Spleen (tissue), 11 donors: ENCODE results near the gene DSCAML1. TPM values are rescaled to one million over a fixed set of nuclear protein-coding genes. Genes with fewer than 3 reads are reported as not detected.
A peak's percentile ranks its signal among the peaks of the same experiment; 100 is the strongest.

Source experiments
- DNase-seq: peaks from one replicate; pipeline ENCODE4 v3.0.0-alpha.2; 2020
- H3K27ac ChIP-seq, 8 donors: fragments of 200-600 bp; sonication (generic) in 7 of 8; 1 replicate in 4 of 8; 2 replicates in 4 of 8; pipeline versions ENCODE4 v1.5.0 to v1.8.0; 2016 to 2021; ENCODE audit warnings: inconsistent platforms in 4 of 8, mild to moderate bottlenecking in 4 of 8, moderate library complexity in 1 of 8
- H3K27me3 ChIP-seq, 7 donors: fragments of 200-600 bp; sonication (generic) in 6 of 7; replicated peaks in 1 of 7; 1 replicate in 4 of 7; 2 replicates in 3 of 7; pipeline versions ENCODE4 v1.5.0 to v1.8.0; 2016 to 2021; ENCODE audit warnings: inconsistent platforms in 3 of 7, mild to moderate bottlenecking in 1 of 7
- H3K36me3 ChIP-seq, 6 donors: fragments of 200-600 bp; sonication (generic) in 5 of 6; 1 replicate in 4 of 6; 2 replicates in 2 of 6; pipeline versions ENCODE4 v1.5.0 to v1.8.0; 2016 to 2021; ENCODE audit warnings: inconsistent platforms in 2 of 6
- H3K4me1 ChIP-seq, 6 donors: fragments of 200-600 bp; sonication (generic) in 5 of 6; 1 replicate in 3 of 6; 2 replicates in 3 of 6; pipeline versions ENCODE4 v1.5.0 to v1.8.0; 2016 to 2021; ENCODE audit warnings: inconsistent platforms in 3 of 6
- H3K4me3 ChIP-seq, 8 donors: fragments of 200-600 bp; sonication (generic) in 7 of 8; 1 replicate in 4 of 8; 2 replicates in 4 of 8; pipeline versions ENCODE4 v1.5.0 to v1.8.0; 2016 to 2021; ENCODE audit warnings: inconsistent platforms in 4 of 8, mild to moderate bottlenecking in 4 of 8, moderate library complexity in 2 of 8
- H3K9me3 ChIP-seq, 8 donors: fragments of 200-600 bp; sonication (generic) in 7 of 8; 1 replicate in 4 of 8; 2 replicates in 4 of 8; pipeline versions ENCODE4 v1.5.0 to v1.8.0; 2016 to 2021; ENCODE audit warnings: inconsistent platforms in 4 of 8
- CTCF ChIP-seq, 11 experiments: fragments of 200-600 bp in 7 of 11; fragments of 450-650 bp in 4 of 11; sonication (generic) in 4 of 11; IDR thresholded peaks in 8 of 11; conservative IDR thresholded peaks in 3 of 11; 1 replicate in 7 of 11; 2 replicates in 4 of 11; pipeline versions ENCODE4 v1.4.0 to v1.8.0; 2016 to 2021; ENCODE audit warnings: antibody characterized with exemption in 11 of 11, inconsistent platforms in 4 of 11, mild to moderate bottlenecking in 1 of 11
- POLR2A ChIP-seq, 3 donors: fragments of 450-650 bp; IDR thresholded peaks; one replicate each; pipeline ENCODE4 v1.5.1; 2017; ENCODE audit warnings: antibody characterized with exemption in 3 of 3, mild to moderate bottlenecking in 1 of 3
- POLR2AphosphoS5 ChIP-seq, 3 donors: sonication (generic); formaldehyde crosslinking; IDR thresholded peaks; one replicate each; pipeline ENCODE4 v1.5.1; 2017; ENCODE audit warnings: antibody characterized with exemption in 3 of 3
- WGBS, 5 donors: extraction: QIAGEN DNeasy Blood & Tissue Kit in 3 of 5; methylation state at CpG; one replicate each; pipeline versions ENCODE4 v1.1.5 to v1.1.7; 2013 to 2018; 5-methylcytosine and 5-hydroxymethylcytosine counted together
- intact Hi-C: fragments of 100-400 bp; cut with DNase I; formaldehyde crosslinking; loops from one replicate; pipeline ENCODE4 v1.15.0; 2023; ENCODE audit warnings: low total_unique reads
- polyA plus RNA-seq, 3 donors: library from polyadenylated mRNA; stranded (reverse); fragments of 200-250 nt; gene quantifications; one replicate each; pipeline ENCODE4 v1.2.1, GENCODE V29; 2013
- total RNA-seq, 7 donors: library from RNA; depleted of rRNA in 3 of 7; stranded (reverse); fragments of >200 nt in 3 of 7; fragmentation: NEBNext Ultra II Directional in 4 of 7; extraction: Animal tissue kit (Norgen Biotek cat#: 25700) in 4 of 7; gene quantifications; one replicate each; pipeline versions ENCODE4 v1.1.0 to v1.2.1, GENCODE V29; 2016 to 2021
- donor health status: healthy with polysubstance abuse.
- donor health status: DM: no; HTN: no; CAD: no; lungs with moderate emphysema.
- donor health status: DM: no; HTN: no; CAD: no.
- donor health status: Bipolar disorder and iron deficiency.
- donor health status: healthy.
- donor health status: DM: no; HTN: no; CAD: no.
- donor health status: DM: yes; HTN: yes; CAD: no.

DSCAML1 gene
- total and polyA plus RNA-seq, 10 donors = 0.07 to 10.7 (median 2.3) TPM

GRCh38 chr11:117554601-117555333 lies 242.2 kb downstream of the DSCAML1 start:
- Histone ChIP-seq H3K36me3 (no peaks in the 10 kb centered on the region), H3K4me3 (no peak overlapping the region), H3K27ac (no peak overlapping the region), H3K9me3 (no peaks in the 10 kb centered on the region), H3K27me3 (no peaks in the 10 kb centered on the region), H3K4me1 (no peaks in the 10 kb centered on the region)
- DNase-seq = peak; percentile 18
- intact Hi-C loops = no loop called here
- 75 to 93% (median 87%) methylated on average over 7 of the region's 7 CpGs for WGBS, 5 donors
- TF ChIP-seq POLR2A (IDR thresholded peaks at IDR 0.05) = no peak
- no peak for TF ChIP-seq POLR2AphosphoS5 (IDR thresholded peaks at IDR 0.05)
- no peak for TF ChIP-seq CTCF (IDR thresholded peaks at IDR 0.05 in 8 of 11, conservative IDR thresholded peaks at IDR 0.05 in 3 of 11)

DNA sequence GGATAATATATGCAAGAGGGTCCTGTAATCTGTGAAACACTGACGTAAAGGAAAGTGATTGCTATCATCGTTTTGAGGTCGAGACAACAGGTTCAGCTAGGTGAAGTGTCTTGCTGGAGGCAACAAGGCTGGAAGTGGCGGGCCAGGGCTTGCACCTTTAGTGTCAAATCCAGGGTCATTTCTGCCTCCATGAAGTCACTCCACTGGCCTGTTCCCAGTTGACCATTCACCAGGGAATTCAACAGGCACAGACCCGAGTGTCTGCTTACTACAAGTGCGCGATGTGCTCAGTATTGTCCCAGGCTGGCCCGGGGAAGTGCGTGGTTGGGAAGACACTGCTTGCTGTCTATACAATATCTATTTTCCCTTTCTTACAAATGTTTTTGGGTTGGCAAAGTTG lies 244.4 kb downstream of the DSCAML1 start:
- no peaks in the 10 kb centered on the region for H3K9me3 ChIP-seq
- DNase-seq = no peak
- H3K27me3 ChIP-seq = peaks cover 0 to 6% (median 0%) of the 10 kb centered on the region in 7 donors
- H3K4me3 ChIP-seq = no peak overlapping the region
- no peak overlapping the region for H3K27ac ChIP-seq
- no peak for TF ChIP-seq POLR2AphosphoS5 (IDR thresholded peaks at IDR 0.05)
- no peak for TF ChIP-seq CTCF (IDR thresholded peaks at IDR 0.05 in 8 of 11, conservative IDR thresholded peaks at IDR 0.05 in 3 of 11)
- no peak for TF ChIP-seq POLR2A (IDR thresholded peaks at IDR 0.05)
- no peaks in the 10 kb centered on the region for H3K4me1 ChIP-seq
- WGBS, 5 donors = 88 to 93% (median 91%) methylated on average over 9 of the region's 9 CpGs
- intact Hi-C loops = no loop called here
- H3K36me3 ChIP-seq = no peaks in the 10 kb centered on the region

DNA sequence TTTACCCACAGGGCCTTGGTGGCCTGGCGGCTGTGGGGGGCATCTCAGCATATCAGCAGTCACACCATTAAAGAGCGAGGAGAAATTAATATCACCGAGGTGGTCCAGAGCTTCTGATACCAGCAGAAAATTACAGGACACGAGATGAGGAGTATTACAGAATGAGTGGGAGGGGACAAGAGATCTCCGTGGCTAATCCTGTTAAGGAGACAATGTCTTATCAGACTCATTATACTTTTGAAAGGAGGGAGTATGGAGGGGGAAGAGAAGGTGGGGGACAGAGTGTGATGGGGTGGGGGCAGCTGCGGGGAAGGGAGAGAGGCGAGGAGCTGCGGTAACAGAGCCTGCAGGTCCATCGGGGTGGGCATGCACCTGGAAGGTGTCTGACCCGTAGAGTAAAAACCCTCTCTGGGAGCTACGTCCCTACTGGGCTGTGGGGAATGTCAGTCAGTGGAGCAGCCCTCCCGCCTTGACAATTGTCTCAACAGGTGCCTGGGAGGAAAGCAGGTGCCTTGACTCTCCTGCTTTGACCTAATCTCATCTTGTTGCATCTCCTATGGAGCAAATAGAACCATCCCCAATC lies 245.2 kb downstream of the DSCAML1 start:
- WGBS, 5 donors = 75 to 89% (median 81%) methylated on average over 12 of the region's 12 CpGs
- intact Hi-C loops = no loop called here
- no peaks in the 10 kb centered on the region for H3K4me1 ChIP-seq

More for the DNA sequence above, 245.2 kb downstream of the DSCAML1 start:
- DNase-seq = no peak
- Histone ChIP-seq H3K36me3 (no peaks in the 10 kb centered on the region), H3K9me3 (no peaks in the 10 kb centered on the region), H3K4me3 (no peak overlapping the region), H3K27me3 (peaks cover 0 to 6% (median 0%) of the 10 kb centered on the region in 7 donors), H3K27ac (no peak overlapping the region)
- TF ChIP-seq POLR2AphosphoS5 (IDR thresholded peaks at IDR 0.05) (no peak), POLR2A (IDR thresholded peaks at IDR 0.05) (no peak), CTCF (IDR thresholded peaks at IDR 0.05 in 8 of 11, conservative IDR thresholded peaks at IDR 0.05 in 3 of 11) (no peak)
